Sigmoid colon (tissue), 4 donors: ENCODE results near the gene BBC3.

ENCODE experiments used
- CTCF ChIP-seq, 4 experiments: fragments of 450-650 bp in 3 of 4; fragments of 200-600 bp in 1 of 4; IDR thresholded peaks; one replicate each; pipeline ENCODE4 v1.5.1; 2016 to 2019; ENCODE audit warnings: antibody characterized with exemption in 4 of 4, mild to moderate bottlenecking in 3 of 4, moderate library complexity in 2 of 4
- EP300 ChIP-seq, 4 donors: sonication (generic); formaldehyde crosslinking; IDR thresholded peaks; one replicate each; pipeline ENCODE4 v1.6.1; 2017; ENCODE audit warnings: antibody characterized with exemption in 4 of 4
- POLR2A ChIP-seq, 2 donors: fragments of 450-650 bp; IDR thresholded peaks; one replicate each; pipeline ENCODE4 v1.6.1; 2016; ENCODE audit warnings: antibody characterized with exemption in 2 of 2, mild to moderate bottlenecking in 2 of 2, moderate library complexity in 2 of 2

- TF ChIP-seq EP300 (IDR thresholded peaks at IDR 0.05) (no peak), CTCF (IDR thresholded peaks at IDR 0.05) (no peak), POLR2A (IDR thresholded peaks at IDR 0.05) (no peak)
Observed at GRCh38 chr19:47266401-47266941, 35.5 kb upstream of the BBC3 start.
